ENCODE measurements around the gene ARL15.

ARL15 gene

DNA sequence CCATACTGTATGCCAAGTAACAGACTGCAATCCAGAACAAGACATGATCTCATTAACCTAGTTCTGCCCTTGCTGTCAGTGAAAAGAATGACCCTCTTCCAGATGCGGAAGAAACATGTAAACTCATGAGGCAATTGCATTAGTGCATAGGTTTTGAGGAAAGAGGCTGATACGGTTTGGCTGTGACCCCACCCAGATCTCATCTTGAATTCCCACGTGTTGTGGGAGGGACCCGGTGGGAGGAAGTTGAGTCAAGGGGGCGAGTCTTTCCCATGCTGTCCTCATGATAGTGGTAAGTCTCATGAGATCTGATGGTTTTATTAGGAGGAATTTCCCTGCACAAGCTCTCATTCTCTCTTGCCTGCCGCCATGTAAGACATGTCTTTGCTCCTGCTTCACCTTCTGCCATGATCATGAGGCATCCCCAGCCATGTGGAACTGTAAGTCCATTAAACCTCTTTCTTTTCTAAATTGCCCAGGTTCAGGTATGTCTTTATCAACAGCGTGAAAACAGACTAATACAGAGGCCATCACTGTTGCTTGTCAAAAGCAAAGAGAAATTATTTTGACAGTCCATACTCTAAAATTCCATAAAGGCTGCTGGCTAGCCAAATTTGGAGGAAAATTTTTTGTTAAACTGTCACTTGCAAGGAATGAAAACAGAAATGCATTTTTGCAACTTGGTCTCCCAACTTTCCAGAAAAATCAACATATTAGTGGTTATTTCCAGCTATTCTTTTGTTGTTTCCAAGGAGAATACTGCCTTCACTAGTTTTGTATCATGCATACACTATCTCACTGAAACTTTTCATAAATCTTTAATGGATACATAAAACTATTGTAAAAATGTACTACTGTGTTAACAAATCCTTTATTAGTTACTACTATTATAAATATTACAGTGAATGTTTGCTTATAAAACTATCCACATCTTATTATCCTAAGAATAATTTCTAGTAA is 3.2 kb upstream of the ARL15 start:
- DNase-seq = no peak

DNA sequence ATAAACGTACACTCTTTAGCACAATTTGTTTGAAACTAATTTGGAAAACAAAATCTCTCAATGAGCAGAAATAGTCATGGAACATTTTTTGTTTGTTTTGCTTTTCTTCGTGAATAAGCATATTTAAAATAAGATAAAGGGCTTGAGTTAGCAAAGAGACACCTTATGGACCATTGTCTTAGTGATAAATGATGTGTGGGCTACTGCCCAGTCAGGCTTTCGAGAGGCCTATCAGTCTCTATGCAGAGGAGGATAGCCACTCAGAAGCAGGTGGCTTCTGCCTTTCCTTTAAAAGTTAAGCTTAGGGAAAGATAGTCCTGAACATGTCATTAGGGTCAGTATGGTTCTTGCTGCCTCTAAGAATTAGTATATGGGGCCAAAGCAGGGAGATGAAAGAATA is 2.1 kb upstream of the ARL15 start:
- no peak for DNase-seq

DNA sequence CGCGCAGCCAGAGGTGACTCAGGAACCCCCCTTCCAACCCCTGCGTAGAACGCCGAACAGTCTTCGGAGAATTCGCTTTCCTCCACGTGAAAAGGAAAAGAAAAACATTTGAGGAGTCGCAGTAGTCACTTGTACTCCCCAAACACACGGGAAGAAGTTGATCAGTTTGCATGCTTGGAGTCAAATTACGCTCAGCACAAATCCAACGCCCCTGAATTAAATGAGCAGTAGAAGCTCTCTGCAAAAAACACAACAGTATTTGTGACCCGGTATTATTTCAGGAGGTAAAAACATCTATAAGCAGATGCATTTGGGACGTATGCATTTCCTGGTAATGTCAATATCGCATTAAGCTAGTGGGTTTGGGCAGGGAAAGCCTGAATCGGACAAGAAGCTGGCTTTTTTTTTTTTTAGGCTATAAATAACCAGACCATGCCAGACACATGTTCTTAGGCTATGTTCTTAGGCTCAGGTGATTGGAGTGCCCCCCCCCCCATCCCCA is 854 bp upstream of the ARL15 start:
- DNase-seq = no peak

DNA sequence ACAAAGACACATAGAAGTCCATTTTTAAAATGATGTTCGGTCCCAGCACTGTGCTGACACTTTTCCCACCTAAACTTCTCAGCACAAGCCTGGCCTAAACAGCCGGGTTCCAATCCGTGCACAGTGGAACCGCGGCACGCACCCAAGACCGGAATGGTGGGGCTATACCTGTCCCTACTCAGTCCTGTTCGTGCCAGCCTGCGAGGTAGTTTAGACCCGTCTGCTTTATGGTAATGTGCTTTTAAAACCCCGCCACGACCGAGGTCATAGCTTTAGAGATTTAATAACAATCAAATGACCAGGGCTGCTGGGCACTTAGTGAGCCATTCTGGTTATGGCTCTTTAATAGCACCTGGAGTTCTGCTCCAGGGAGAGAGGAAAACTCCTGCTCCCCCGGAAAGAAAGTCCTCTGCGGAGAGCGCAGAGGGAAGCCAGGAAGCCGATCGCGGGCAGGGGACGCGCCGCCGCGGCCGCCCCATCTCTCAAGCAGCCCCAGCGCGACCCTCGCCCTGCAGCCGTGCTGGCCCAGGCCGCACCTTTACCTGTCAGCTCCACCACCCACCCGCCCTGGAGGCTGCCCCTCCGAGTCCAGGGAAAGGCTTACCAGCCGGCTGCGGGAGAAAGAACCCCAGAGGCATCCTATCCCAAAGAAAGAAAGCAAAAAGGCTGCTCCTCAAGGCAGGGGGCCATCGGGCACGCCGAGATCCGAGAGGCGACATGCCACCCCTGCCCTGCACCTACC is 511 bp downstream of the ARL15 start:
- peak; percentile 21 for DNase-seq

DNA sequence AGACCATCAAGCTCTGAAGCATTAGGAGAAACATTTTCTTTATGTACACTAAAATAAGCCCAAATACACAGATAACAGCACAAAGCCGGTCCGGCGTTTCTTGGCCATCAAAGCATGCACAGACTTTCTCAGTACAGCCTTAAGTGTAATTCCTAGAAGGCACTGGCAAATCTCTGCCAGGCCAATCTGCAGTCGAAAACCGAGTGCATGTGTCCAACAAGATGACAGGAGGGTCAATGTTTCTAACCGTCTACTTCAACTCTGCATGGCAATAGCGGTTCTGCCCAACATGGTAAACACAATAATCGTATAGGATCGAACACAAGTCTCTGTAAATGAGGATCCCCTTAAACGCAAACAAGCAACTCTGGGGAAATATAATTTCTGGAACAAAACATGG is 1.1 kb downstream of the ARL15 start:
- no peak for DNase-seq

DNA sequence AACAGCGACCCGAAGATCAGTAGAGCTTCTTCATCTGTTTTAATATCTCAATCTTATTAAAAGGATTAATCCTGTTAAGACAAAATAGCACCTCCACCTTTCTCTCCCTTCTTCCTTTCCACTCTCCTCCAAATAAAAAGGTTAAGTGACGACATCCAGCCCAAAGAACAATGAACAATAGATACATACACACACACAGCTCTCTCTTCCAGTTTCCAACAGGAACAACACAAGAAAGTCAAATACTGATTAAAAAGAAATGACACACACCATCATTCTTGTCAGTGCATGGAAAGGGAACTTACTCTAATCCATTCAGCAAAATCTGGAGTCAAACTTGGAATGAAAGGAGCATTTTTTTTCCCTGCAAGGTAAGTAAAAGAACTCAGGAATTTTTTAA is 2.8 kb downstream of the ARL15 start:
- no peak for DNase-seq

DNA sequence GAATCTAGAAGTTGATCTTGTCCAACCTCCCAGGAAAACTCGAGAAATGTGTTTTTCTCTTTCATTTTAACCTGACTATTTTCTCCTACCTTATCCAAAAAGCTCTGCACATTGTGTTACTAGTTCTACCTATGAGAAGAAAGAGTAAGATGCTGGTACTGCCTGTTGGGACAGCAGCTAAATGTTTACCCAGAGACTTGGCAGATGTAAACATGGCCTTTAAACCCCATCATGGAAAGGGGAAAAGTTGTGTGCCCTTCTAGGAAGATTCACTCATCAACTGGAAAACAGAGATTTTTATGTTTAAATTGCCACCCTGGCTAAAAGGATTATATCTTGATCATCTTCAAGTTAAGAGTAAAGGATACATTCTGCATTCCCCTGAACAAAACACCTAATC is 3.5 kb downstream of the ARL15 start:
- DNase-seq = no peak

DNA sequence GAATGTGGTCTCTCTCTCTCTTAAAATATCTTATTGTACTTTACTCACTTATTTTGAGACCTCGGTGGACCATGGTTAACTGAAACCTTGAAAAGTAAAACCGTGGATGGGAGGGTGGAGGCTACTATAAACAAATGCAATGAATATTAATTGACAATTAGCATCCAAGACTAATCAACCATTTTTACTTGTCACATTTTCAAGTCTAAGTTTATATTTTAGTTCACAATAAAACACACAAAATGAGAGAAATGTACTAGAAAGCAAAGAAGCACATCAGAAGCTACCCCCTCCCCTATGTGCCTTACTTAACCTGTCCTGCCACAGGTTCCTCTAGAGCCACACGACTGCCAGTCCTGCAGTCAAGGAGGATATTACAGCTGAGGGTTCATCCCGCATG is 4.6 kb downstream of the ARL15 start:
- no peak for DNase-seq

DNA sequence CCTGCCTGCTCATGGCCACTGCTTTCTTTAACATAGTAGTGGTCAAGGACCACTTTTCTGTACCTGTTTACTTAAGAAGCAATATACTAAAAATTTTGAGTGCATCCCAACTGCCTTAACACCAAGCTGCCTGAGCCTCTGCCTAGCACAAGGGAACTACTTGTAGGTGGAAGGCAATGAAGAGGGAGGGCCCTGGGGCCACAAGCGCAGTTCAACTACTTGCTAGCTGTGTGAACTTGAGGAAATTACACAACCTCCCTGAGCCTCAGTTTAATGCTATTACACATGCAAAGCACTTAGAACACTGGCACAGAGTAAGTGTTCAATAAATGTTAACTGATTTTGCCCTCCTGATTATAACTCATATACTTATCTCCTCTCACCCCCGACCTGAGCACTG is 6.3 kb downstream of the ARL15 start:
- DNase-seq = no peak

DNA sequence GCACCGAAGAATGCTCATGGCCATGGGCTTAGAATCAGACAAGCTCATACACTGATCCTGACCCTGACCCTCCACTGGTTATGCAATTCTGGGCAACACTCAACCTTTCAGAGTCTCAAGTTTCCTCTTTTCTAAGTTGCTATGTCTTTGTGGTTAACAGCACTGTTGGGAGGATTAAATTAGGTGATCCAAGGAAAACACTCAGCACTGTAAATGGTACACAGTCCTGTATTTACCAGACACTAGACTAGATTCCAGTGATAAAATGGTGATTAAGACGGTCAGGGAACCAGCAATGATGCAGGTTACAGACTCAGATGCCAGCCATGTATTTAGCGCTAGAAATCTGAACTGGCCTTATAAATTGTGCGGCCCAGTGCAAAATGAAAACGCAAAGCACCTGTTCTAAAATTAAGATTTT is 8.1 kb downstream of the ARL15 start:
- no peak for DNase-seq

DNA sequence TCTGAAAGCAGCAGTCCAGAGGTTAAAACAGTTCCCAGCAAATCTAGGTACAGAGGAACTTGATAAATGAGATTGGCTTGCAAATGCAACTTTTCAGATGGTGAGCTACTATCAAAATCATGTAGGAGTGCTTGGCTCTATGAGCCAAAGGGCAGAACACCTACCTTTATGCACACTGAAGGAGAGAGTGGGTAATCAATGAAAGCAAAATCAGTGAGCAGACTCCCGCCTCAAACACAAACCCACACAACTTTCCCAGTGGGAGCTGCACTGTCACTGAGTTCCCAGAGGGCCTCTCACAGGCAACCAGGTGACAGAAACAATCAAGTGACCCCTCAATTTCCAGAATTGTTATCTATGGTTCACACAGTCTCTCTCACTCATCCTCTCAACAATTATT is 8.5 kb downstream of the ARL15 start:
- DNase-seq = no peak

DNA sequence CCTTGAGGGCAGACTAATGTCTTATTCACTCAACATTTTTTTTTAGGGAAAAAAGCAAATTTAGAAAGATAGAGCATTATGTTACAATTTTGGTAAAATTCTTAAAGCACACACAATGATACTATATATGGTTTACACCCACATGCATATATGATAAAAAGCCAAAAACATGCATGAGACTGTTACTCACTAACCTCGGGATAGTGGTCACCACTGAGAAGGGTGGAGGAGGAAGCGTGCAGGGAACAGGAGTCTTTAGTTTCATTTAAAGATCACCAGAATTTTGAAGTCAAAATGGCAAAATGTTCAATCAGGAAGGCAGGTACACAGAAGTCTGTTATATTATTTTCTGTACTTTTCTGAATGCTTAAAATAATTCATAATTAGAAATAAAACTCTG is 9.2 kb downstream of the ARL15 start:
- DNase-seq = no peak

DNA sequence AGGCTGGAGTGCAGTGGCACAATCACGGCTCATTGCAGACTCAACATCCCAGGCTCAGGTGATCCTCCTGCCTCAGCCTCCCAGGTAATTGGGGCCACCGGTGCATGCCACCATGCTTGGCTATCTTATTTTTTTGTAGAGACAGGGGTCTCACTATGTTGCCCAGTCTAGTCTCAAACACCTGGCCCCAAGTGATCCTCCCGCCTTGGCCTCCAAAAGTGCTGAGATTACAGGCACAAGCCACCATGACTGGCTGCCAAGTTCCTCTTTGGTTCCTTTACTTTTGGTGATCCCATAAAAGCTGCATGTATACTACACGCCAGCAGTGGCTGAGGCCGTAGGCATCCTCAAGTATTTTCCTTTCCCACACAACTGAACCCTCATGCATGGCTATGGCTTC is 11.4 kb downstream of the ARL15 start:
- no peak for DNase-seq

DNA sequence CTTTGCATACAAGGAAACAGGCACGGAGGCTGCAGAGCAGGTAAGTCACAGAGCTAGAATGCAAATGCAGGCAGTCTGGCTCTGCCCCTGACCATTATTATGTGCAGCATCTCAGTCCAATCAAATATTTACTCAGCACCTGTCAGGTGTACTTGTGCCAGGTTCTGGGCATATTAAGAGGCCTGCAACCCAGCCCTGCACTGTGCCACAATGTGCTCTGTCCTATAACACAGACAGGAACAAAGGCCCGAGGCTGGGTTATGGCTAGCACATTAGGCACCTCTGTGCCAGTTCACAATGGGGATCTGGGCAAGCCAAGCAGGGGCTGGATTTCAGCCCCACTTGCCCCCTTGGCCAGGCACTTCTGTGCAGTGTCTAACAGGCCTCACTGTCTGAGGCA is 14.0 kb downstream of the ARL15 start:
- no peak for DNase-seq

DNA sequence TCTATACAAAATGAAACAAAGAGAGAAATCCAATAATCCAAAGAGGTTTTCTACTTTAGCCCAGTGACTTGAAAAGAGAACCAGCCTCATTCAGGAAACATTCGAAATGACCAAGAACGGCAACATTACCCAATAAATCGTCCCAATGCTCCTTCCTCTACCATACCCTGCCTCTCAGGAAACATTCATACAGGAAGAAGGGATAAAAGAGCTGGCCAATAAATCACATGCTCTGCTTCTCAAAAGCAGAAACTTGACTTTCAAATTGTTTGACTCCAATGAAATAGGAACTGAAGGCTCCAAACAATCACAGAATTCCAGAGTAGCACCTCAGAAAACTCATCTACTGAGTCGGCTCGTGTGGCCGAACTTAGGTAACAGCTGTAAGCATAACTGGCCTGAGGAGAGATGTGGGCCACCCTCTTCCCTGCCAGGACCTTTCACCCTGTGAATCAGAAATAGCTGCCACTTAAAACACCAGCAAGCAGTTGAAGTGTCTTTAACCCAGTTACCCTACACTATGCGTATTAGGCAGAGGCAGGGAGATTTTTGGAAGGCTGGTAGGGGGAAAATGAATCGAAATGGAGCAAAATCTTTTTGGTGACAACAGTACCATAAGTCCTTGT is 14.6 kb downstream of the ARL15 start:
- DNase-seq = no peak

DNA sequence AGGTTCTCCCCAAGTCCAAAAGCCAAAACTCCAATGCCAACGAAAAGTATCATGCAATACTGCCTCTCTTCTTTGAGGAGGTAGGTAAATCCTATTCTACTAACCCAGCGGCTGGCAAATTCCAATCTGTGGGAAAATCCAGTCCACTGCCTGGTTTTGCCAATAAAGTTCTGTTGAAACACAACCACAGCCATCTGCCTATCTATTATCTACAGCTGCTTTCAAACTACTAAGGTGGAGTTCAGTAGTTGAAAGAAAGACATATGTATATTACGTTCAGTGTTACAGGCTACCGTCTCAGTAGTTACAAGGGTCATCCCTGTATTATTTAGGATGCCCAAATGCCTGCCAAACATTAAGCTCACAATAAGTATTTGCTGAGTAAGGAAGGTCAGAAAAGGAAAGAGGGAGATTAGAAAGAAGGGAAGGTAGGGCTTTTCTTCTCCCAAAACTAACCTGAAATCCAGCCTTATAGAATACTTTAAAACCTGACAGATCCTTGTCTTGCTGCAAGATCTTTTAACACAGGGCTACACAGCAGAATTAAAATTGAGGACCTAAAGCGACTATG is 16.2 kb downstream of the ARL15 start:
- no peak for DNase-seq

DNA sequence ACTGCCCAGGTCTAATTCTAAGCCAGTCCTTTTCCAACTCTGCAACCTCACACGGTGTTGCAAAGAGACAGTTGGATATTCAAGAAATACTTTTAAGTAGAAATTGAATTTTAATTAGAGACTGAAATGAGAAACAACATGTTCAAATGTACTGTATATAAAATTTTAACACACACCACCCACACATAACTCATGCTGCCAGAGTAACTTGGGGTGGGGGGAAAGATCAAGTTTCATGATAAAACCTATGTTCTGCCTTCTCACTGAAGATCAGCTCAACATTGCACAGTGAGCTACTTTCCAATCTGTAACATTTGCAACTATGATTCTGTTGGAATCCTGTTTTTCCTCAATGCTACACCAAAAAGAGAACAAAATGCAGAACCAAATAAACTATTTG is 17.5 kb downstream of the ARL15 start:
- no peak for DNase-seq

DNA sequence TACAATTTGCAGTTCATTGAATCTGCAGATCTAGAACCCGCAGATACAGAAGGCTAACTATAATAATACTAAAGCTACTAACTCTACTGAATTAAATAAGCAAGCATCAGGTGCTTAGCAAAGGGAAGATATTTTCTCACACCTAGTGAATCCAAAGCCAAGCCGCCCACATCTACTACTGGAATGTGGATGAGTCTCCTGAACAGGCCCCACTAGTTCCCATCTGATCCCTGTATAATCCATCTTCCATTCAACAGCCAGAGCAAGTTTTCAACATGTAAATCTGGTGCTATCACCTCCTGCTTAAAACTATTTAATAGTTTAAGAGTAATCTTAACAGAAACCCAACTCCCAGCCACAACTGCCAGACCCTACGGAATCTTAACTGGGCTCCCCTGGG is 18.9 kb downstream of the ARL15 start:
- no peak for DNase-seq

DNA sequence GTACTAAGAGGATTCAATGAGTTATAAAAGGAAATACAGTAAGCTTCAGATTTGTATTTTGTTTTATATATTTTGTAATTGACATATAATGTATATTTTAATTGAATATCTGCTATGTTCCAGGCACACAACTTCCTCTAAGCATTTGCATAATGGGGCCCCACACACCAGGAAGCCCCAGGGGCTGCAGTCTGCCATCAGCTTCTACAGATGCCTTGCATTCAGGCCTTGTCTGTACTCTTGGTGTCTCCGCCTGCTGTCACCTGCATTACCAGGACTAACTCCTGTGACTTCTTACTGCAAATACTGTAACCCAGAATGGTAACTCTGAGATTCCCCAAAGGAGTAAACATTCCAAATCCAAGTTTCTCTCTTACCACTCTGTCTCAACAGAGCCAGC is 20.6 kb downstream of the ARL15 start:
- DNase-seq = no peak

DNA sequence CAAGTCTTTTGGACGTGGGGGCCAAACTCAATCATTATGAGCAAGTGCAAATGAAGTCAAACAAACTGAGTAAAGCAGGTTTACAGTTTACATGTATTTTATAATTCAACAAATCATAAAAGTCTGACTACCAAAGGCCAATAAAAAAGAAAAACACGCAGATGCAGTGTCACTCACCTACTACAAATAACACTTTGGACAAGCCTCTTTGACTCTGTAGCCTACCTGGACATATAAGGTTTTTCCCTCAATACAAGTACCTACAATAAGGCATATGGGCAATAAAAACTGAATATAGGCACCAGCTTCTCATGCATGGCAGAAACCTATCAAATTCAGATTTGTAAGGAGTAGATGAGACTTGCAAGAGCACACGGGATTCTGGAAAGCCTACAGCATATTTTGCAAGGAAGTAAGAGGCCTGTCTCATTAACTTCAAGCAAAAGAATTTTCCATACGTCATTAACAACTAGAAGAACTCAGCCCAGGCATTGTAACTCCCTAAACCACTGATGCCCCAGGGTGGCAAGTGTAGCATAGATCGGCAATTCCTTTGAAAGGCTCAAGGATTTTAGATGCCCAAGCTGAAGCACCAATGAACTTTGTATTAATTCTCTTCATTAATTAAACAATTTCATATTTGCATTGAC is 21.7 kb downstream of the ARL15 start:
- DNase-seq = no peak

DNA sequence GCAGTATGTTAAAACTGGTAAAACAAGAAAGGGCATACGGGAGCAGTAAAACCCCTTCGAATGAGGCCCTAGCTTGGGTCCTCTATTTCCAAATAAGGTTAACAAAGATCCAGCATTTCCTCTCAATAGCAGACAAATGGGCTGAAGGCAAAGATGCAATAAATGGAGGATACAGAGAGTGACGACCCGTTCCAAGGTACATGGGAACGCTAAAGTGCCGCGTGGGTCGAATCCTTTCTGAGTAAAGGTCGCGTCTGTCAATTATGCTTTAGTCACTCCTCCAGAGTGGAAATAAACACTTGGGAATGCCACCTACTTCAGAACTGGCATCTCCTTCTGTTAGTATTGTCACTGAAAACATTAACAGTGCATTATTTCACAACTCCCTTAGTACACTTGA is 24.7 kb downstream of the ARL15 start:
- DNase-seq = no peak

DNA sequence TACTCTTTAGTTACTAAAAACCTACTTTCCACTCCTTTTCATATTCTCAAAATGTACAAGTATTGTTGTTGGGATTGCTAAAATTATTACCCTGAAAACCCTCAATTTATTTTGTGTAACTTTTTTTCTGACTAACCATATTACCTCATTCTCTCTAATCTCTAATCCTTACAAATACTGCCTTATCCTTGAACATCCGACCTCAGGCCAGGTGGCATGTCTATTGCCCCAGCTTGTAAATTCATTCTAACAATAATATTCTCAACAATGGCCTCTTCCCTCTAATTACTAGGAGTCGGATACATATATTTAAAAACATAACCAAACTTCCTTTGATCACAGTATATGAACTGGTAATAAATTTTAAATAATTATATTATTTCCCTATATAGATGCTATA is 25.8 kb downstream of the ARL15 start:
- no peak for DNase-seq

DNA sequence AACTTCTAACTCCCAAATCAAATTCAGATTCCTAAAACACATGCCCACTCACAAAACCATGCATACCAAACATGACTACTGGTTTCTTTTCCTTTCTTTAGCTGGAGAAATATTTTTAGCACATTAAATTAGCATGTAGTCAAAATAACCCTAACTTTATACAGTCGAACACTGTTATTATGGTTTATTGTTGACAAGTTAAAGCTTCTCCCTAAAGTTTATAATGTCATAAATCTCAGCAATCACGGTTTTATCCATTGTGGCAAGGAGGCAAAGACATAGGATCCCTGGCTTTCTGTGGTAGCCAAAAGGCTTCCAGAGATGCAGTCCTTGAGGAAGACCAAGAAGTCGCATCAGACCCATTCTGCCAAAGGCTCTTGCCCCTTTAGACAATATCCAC is 27.5 kb downstream of the ARL15 start:
- DNase-seq = no peak

All from activated effector memory CD4-positive, alpha-beta T cell treated with Interleukin-2 at 50 U/mL for 16 hours (primary cell).